HG03175 (cell line): ENCODE results near the gene SEMA4A.
A peak's percentile ranks its signal among the peaks of the same experiment; 100 is the strongest.
"Not testable (repeated sequence)": the region's sequence is repeated elsewhere in the genome, so short reads cannot be mapped to it uniquely, and the experiment has no call there.

Source experiments
- ATAC-seq: cut with Tn5 transposase; IDR thresholded peaks from one replicate; pipeline ENCODE4 v1.9.1; 2021; ENCODE audit warnings: mild to moderate bottlenecking, moderate library complexity; ENCODE audit not compliant: unreplicated experiment

Gene SEMA4A

GRCh38 chr1:156153362-156153761 is at the start of gene SEMA4A:
TSS of gene SEMA4A (plus strand) at chr1:156153585. CDS start at chr1:156154579, 994 bp downstream.
- no peak for ATAC-seq

- ATAC-seq: no peak
Measured at GRCh38 chr1:156104065-156104810, 49.1 kb upstream of the SEMA4A start.

GRCh38 chr1:156104861-156105832 is 48.2 kb upstream of the SEMA4A start:
- no peak for ATAC-seq

- no peak for ATAC-seq
Measured at GRCh38 chr1:156106624-156107488, 46.5 kb upstream of the SEMA4A start.

GRCh38 chr1:156108057-156108456 is 45.3 kb upstream of the SEMA4A start:
- ATAC-seq: no peak

GRCh38 chr1:156108664-156109241 is 44.6 kb upstream of the SEMA4A start:
- ATAC-seq: no peak

- no peak for ATAC-seq
Measured at GRCh38 chr1:156110252-156110651, 43.1 kb upstream of the SEMA4A start.

GRCh38 chr1:156111355-156111962 is 41.9 kb upstream of the SEMA4A start:
- ATAC-seq: no peak

GRCh38 chr1:156112276-156113137 is 40.9 kb upstream of the SEMA4A start:
- ATAC-seq: no peak

- ATAC-seq: no peak
Measured at GRCh38 chr1:156113282-156113950, 40.0 kb upstream of the SEMA4A start.

GRCh38 chr1:156114101-156114918 is 39.1 kb upstream of the SEMA4A start, which contains the start of gene LMNA:
TSS of gene LMNA (plus strand) at chr1:156114711. CDS start at chr1:156114919, 208 bp downstream.
- ATAC-seq: peak; percentile 58

GRCh38 chr1:156114919-156115513 is 38.4 kb upstream of the SEMA4A start:
- ATAC-seq: peak; percentile 21

GRCh38 chr1:156115514-156116374 is 37.6 kb upstream of the SEMA4A start:
- ATAC-seq: no peak

GRCh38 chr1:156116731-156117130 is 36.7 kb upstream of the SEMA4A start:
- ATAC-seq: not testable (repeated sequence)

- no peak for ATAC-seq
Measured at GRCh38 chr1:156117414-156118176, 35.8 kb upstream of the SEMA4A start.
